ENCODE measurements around the gene PRDX5. TPM values are rescaled to one million over a fixed set of nuclear protein-coding genes. Genes with fewer than 3 reads are reported as not detected.
A peak's percentile ranks its signal among the peaks of the same experiment; 100 is the strongest.

Gene PRDX5
- total RNA-seq (222 TPM), polyA plus RNA-seq (286 TPM)
- long read RNA-seq, donor 1, transcript PRDX5-201 (6 exons, 893 nt): major isoform, 14 of 14 reads
- long read RNA-seq, donor 1, partial matches to known transcripts: 0 of 14 reads
- long read RNA-seq, donor 1, other reads (novel, unspliced or antisense): 0 of 14 reads
- long read RNA-seq, donor 2: 0 reads
- long read RNA-seq, donor 3, transcript PRDX5-202 (4 exons, 463 nt): minor isoform, 10 of 380 reads
- long read RNA-seq, donor 3, transcript PRDX5-201 (6 exons, 893 nt): major isoform, 250 of 380 reads
- long read RNA-seq, donor 3, partial matches to known transcripts: 94 of 380 reads
- long read RNA-seq, donor 3, other reads (novel, unspliced or antisense): 22 of 380 reads
- long read RNA-seq, donor 4, transcript PRDX5-203 (5 exons, 596 nt): minor isoform, 5 of 96 reads
- long read RNA-seq, donor 4, transcript PRDX5-201 (6 exons, 893 nt): major isoform, 64 of 96 reads
- long read RNA-seq, donor 4, partial matches to known transcripts: 25 of 96 reads
- long read RNA-seq, donor 4, other reads (novel, unspliced or antisense): 0 of 96 reads
- long read RNA-seq, donor 5, transcript PRDX5-203 (5 exons, 596 nt): minor isoform, 8 of 352 reads
- long read RNA-seq, donor 5, transcript PRDX5-201 (6 exons, 893 nt): major isoform, 211 of 352 reads
- long read RNA-seq, donor 5, partial matches to known transcripts: 104 of 352 reads
- long read RNA-seq, donor 5, other reads (novel, unspliced or antisense): 25 of 352 reads
- long read RNA-seq, donor 6, transcript PRDX5-201 (6 exons, 893 nt): major isoform, 116 of 199 reads
- long read RNA-seq, donor 6, transcript PRDX5-203 (5 exons, 596 nt): minor isoform, 7 of 199 reads
- long read RNA-seq, donor 6, partial matches to known transcripts: 59 of 199 reads
- long read RNA-seq, donor 6, other reads (novel, unspliced or antisense): 16 of 199 reads
- long read RNA-seq, donor 7, transcript PRDX5-201 (6 exons, 893 nt): major isoform, 73 of 107 reads
- long read RNA-seq, donor 7, partial matches to known transcripts: 26 of 107 reads
- long read RNA-seq, donor 7, other reads (novel, unspliced or antisense): 0 of 107 reads
- long read RNA-seq, donor 8, transcript PRDX5-201 (6 exons, 893 nt): major isoform, 48 of 51 reads
- long read RNA-seq, donor 8, partial matches to known transcripts: 0 of 51 reads
- long read RNA-seq, donor 8, other reads (novel, unspliced or antisense): 0 of 51 reads
- long read RNA-seq, donor 9, transcript PRDX5-201 (6 exons, 893 nt): major isoform, 64 of 95 reads
- long read RNA-seq, donor 9, partial matches to known transcripts: 25 of 95 reads
- long read RNA-seq, donor 9, other reads (novel, unspliced or antisense): 0 of 95 reads
- long read RNA-seq, donor 10, transcript PRDX5-203 (5 exons, 596 nt): minor isoform, 5 of 141 reads
- long read RNA-seq, donor 10, transcript PRDX5-201 (6 exons, 893 nt): major isoform, 97 of 141 reads
- long read RNA-seq, donor 10, partial matches to known transcripts: 36 of 141 reads
- long read RNA-seq, donor 10, other reads (novel, unspliced or antisense): 0 of 141 reads

GRCh38 chr11:64317961-64318765, at the start of gene PRDX5:
PRDX5 (plus strand) TSS chr11:64318121; CDS start chr11:64318216, 95 bp downstream.
- peak; percentile 89 to 97 (median 94) for DNase-seq (ENCODE audit: low read depth in 6 of 9, low spot score in 9 of 9)
- Histone ChIP-seq H3K9me3 (ENCODE audit: control insufficient read depth in 2 of 2, insufficient read depth in 1 of 2, low read length in 1 of 2) (peaks cover 1 to 4% of the 10 kb centered on the region in 2 donors), H3K4me3 (ENCODE audit: low read length in 2 of 2) (peak within 1 kb of the TSS; percentile 71 to 96), H3K27ac (ENCODE audit: low read depth in 1 of 2, low read length in 1 of 2) (peak within 1 kb of the TSS; percentile 96 to 99), H3K36me3 (ENCODE audit: control insufficient read depth in 2 of 2, insufficient read depth in 2 of 2, low read length in 1 of 2) (peaks cover 38 to 48% of the 10 kb centered on the region in 2 donors), H3K27me3 (ENCODE audit: control insufficient read depth in 2 of 2, insufficient read depth in 1 of 2, low read length in 1 of 2) (no peaks in the 10 kb centered on the region), H3K4me1 (ENCODE audit: control insufficient read depth in 2 of 2, insufficient read depth in 2 of 2, low read length in 2 of 2) (peaks cover 15 to 40% of the 10 kb centered on the region in 2 donors)
- WGBS: under 1% methylated on average over 61 of the region's 61 CpGs

GRCh38 chr11:64268893-64269539, 48.9 kb upstream of the PRDX5 start:
- Histone ChIP-seq H3K4me3 (ENCODE audit: low read length in 2 of 2) (peak overlapping the region; percentile 78 to 83), H3K27ac (ENCODE audit: low read depth in 1 of 2, low read length in 1 of 2) (peak overlapping the region; percentile 95 to 98), H3K4me1 (ENCODE audit: control insufficient read depth in 2 of 2, insufficient read depth in 2 of 2, low read length in 2 of 2) (peaks cover 9 to 32% of the 10 kb centered on the region in 2 donors), H3K36me3 (ENCODE audit: control insufficient read depth in 2 of 2, insufficient read depth in 2 of 2, low read length in 1 of 2) (peaks cover 5 to 9% of the 10 kb centered on the region in 2 donors), H3K27me3 (ENCODE audit: control insufficient read depth in 2 of 2, insufficient read depth in 1 of 2, low read length in 1 of 2) (no peaks in the 10 kb centered on the region), H3K9me3 (ENCODE audit: control insufficient read depth in 2 of 2, insufficient read depth in 1 of 2, low read length in 1 of 2) (peaks cover 0 to 5% of the 10 kb centered on the region in 2 donors)
- 5% methylated on average over 34 of the region's 34 CpGs for WGBS
- peak in 2 of 9 donors; percentile 35 to 43 for DNase-seq (ENCODE audit: low read depth in 6 of 9, low spot score in 9 of 9)

GRCh38 chr11:64269540-64270220, 48.2 kb upstream of the PRDX5 start:
- peaks cover 5 to 9% of the 10 kb centered on the region in 2 donors for H3K36me3 ChIP-seq (ENCODE audit: control insufficient read depth in 2 of 2, insufficient read depth in 2 of 2, low read length in 1 of 2)
- H3K4me3 ChIP-seq (ENCODE audit: low read length in 2 of 2): peak overlapping the region; percentile 78 to 83
- H3K4me1 ChIP-seq (ENCODE audit: control insufficient read depth in 2 of 2, insufficient read depth in 2 of 2, low read length in 2 of 2): peaks cover 9 to 32% of the 10 kb centered on the region in 2 donors
- no peaks in the 10 kb centered on the region for H3K27me3 ChIP-seq (ENCODE audit: control insufficient read depth in 2 of 2, insufficient read depth in 1 of 2, low read length in 1 of 2)
- peaks cover 0 to 5% of the 10 kb centered on the region in 2 donors for H3K9me3 ChIP-seq (ENCODE audit: control insufficient read depth in 2 of 2, insufficient read depth in 1 of 2, low read length in 1 of 2)
- DNase-seq (ENCODE audit: low read depth in 6 of 9, low spot score in 9 of 9): peak; percentile 97 to 99 (median 98)
- peak overlapping the region; percentile 95 to 98 for H3K27ac ChIP-seq (ENCODE audit: low read depth in 1 of 2, low read length in 1 of 2)
- WGBS: under 1% methylated on average over 58 of the region's 58 CpGs

GRCh38 chr11:64275031-64275800, 42.7 kb upstream of the PRDX5 start:
- Histone ChIP-seq H3K36me3 (ENCODE audit: control insufficient read depth in 2 of 2, insufficient read depth in 2 of 2, low read length in 1 of 2) (peaks cover 22 to 28% of the 10 kb centered on the region in 2 donors), H3K27ac (ENCODE audit: low read depth in 1 of 2, low read length in 1 of 2) (no peak overlapping the region), H3K4me3 (ENCODE audit: low read length in 2 of 2) (no peak overlapping the region), H3K27me3 (ENCODE audit: control insufficient read depth in 2 of 2, insufficient read depth in 1 of 2, low read length in 1 of 2) (no peaks in the 10 kb centered on the region), H3K9me3 (ENCODE audit: control insufficient read depth in 2 of 2, insufficient read depth in 1 of 2, low read length in 1 of 2) (peaks cover 0 to 3% of the 10 kb centered on the region in 2 donors), H3K4me1 (ENCODE audit: control insufficient read depth in 2 of 2, insufficient read depth in 2 of 2, low read length in 2 of 2) (peaks cover 0 to 14% of the 10 kb centered on the region in 2 donors)
- DNase-seq (ENCODE audit: low read depth in 6 of 9, low spot score in 9 of 9): no peak
- WGBS: 98% methylated on average over 15 of the region's 15 CpGs

GRCh38 chr11:64275841-64276240, 42.1 kb upstream of the PRDX5 start:
- WGBS: 98% methylated on average over 2 of the region's 2 CpGs

GRCh38 chr11:64276653-64277431, 41.1 kb upstream of the PRDX5 start:
- Histone ChIP-seq H3K4me1 (ENCODE audit: control insufficient read depth in 2 of 2, insufficient read depth in 2 of 2, low read length in 2 of 2) (peaks cover 0 to 4% of the 10 kb centered on the region in 2 donors), H3K36me3 (ENCODE audit: control insufficient read depth in 2 of 2, insufficient read depth in 2 of 2, low read length in 1 of 2) (peaks cover 30 to 34% of the 10 kb centered on the region in 2 donors), H3K27ac (ENCODE audit: low read depth in 1 of 2, low read length in 1 of 2) (no peak overlapping the region), H3K27me3 (ENCODE audit: control insufficient read depth in 2 of 2, insufficient read depth in 1 of 2, low read length in 1 of 2) (no peaks in the 10 kb centered on the region), H3K9me3 (ENCODE audit: control insufficient read depth in 2 of 2, insufficient read depth in 1 of 2, low read length in 1 of 2) (no peaks in the 10 kb centered on the region), H3K4me3 (ENCODE audit: low read length in 2 of 2) (no peak overlapping the region)
- no peak for DNase-seq (ENCODE audit: low read depth in 6 of 9, low spot score in 9 of 9)
- whole genome bisulfite sequencing: 96% methylated on average over 17 of the region's 17 CpGs

More at GRCh38 chr11:64275841-64276240, 42.1 kb upstream of the PRDX5 start:
- Histone ChIP-seq H3K27me3 (ENCODE audit: control insufficient read depth in 2 of 2, insufficient read depth in 1 of 2, low read length in 1 of 2) (no peaks in the 10 kb centered on the region), H3K27ac (ENCODE audit: low read depth in 1 of 2, low read length in 1 of 2) (no peak overlapping the region), H3K4me3 (ENCODE audit: low read length in 2 of 2) (no peak overlapping the region), H3K4me1 (ENCODE audit: control insufficient read depth in 2 of 2, insufficient read depth in 2 of 2, low read length in 2 of 2) (peaks cover 0 to 8% of the 10 kb centered on the region in 2 donors), H3K36me3 (ENCODE audit: control insufficient read depth in 2 of 2, insufficient read depth in 2 of 2, low read length in 1 of 2) (peaks cover 22 to 28% of the 10 kb centered on the region in 2 donors), H3K9me3 (ENCODE audit: control insufficient read depth in 2 of 2, insufficient read depth in 1 of 2, low read length in 1 of 2) (no peaks in the 10 kb centered on the region)
- no peak for DNase-seq (ENCODE audit: low read depth in 6 of 9, low spot score in 9 of 9)

All from thymus (tissue), 14 donors.